GM18909 (cell line): ENCODE measurements around the gene ETFA.
"Not testable (repeated sequence)": the region's sequence is repeated elsewhere in the genome, so short reads cannot be mapped to it uniquely, and the experiment has no call there.

Source experiments
- ATAC-seq: cut with Tn5 transposase; IDR thresholded peaks from one replicate; pipeline ENCODE4 v1.9.1; 2021; ENCODE audit warnings: mild to moderate bottlenecking; ENCODE audit not compliant: unreplicated experiment, poor library complexity

The ETFA gene

GRCh38 chr15:76327191-76328105 is 16.2 kb upstream of the ETFA start:
- no peak for ATAC-seq

- no peak for ATAC-seq
These were observed 14.4 kb upstream of the ETFA start for GRCh38 chr15:76325704-76326103.

GRCh38 chr15:76324066-76324465 is 12.8 kb upstream of the ETFA start:
- ATAC-seq: no peak

DNA sequence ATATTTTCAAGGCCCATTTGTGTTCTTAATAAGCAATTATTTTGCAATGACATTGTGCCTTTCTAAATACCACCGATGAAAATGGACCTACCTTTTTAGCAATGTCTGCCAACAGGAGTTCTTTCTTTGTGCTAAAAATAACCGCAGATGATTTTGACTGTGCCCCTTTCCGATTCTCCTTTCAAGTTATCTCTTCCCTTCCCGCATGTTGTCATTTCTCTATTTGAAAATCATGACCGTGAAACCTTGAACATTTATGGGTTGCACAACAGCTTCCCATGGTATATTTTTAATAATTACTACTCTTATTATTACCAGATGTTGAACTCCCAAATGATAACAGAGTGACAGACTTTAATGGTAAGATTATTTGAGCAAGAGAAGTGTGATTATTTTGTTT is 10.3 kb upstream of the ETFA start:
- ATAC-seq: no peak

DNA sequence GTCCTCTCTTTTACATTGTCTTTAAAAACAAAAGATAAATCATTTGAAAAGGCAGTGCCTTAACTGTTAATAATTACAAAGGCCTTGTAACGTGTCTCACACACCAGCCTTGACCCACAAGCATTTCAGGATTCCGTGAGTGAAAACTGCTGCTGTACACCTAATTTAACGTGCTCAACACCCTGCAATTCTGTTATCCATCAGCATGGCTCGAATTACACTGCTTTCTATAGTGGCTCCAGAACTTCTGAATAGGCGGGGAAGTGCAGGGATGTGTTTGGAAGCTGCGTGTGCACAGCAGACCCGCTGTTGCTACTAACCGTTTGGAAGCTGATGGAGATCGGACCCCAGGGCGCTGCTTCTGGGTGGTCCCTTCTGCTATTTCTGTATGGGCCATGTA is 9.9 kb upstream of the ETFA start:
- no peak for ATAC-seq

DNA sequence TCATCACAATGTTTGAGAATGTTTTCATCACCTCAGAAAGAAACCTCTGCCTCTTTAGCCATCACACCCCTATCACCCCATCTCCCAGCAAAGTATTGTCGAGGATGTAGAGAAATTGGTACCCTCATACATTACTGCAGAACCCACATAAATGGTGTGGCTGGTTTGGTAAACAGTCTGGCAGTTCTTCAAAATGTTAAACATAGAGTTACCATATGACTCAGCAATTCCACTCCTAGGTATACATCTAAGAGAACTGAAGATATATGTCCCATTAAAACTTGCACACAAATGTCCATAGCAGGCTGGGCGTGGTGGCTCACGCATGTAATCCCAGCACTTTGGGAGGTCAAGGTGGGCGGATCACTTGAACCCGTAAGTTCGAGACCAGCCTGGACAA is 8.7 kb upstream of the ETFA start:
- ATAC-seq: no peak

GRCh38 chr15:76313731-76314130 is 2.5 kb upstream of the ETFA start:
- no peak for ATAC-seq

DNA sequence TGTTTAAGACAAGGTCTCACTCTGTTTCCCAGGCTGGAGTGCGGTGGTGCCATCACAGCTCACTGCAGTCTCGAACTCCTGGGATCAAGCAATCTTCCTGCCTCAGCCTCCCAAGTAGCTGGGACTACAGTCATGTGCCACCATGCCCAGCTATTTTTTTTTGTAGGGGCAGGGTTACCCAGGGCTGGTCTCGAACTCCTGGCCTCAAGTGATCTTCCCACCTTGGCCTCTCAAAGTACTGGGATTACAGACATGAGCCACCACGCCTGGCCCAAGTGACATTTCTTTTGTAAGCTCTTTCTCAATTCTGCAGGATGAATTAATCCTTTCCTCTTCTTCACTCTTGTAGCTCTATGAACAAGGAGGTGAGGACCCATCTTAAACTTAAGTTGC is 1.9 kb upstream of the ETFA start:
- not testable (repeated sequence) for ATAC-seq

DNA sequence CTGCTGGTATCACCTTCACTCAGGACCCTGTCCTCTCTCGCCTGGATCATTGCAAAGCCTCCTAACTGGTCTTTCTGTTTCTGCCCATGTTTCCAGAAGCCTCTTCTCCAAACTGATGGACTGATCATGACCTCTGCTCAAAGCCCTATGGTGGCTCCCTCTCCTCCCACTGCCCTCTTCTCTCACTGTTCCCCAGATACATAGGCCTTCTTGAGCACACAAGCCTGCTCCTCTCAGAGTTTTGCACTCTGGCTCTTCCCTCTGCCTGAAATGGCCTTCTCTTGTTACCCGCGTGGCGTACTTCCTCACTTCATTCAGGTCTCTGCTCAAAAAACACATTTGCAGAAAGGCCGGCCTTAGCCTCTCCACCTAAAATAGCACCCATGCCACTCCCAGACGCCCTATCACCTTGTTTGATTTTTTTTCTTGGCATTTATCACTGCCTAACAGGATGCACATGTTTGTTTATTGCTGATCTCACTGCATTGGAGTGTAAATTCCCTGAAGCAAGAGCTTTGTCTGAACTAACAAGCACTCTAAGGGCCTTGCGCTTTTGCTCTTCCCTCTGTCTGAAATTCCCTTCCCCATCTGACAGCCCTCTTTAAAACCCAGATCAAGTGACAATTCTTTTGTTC is 1.4 kb upstream of the ETFA start:
- no peak for ATAC-seq

DNA sequence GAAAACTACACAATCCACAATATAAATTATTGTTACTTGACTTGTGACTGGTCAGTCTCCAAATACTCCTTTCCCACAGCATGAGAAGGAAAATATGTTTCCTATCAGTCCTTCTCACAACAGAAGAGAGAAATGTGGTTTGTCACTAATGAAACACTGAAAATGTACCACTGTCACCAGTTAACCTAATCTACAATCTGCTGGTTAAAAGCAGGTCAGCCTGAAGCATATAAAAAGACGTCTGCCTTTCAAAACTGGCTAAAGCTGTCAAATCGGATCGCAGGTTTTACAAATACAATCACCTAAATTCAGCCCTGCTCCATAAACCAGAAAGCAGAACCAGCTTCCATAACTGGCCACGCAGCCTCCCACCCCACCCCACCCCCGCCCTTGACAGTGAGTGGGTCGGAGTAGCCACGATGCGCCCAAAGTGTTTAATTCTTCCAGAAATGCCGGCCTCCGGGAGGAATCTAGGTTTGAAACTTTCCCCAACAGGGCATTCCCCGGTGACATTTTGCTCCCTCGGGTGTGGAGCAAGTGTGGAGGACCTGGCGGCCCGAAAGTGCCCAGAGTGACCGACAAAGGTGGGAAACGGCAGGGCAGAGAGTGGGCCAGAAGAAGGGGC is 682 bp downstream of the ETFA start:
- no peak for ATAC-seq

GRCh38 chr15:76309601-76310330 is 1.5 kb downstream of the ETFA start:
- no peak for ATAC-seq

DNA sequence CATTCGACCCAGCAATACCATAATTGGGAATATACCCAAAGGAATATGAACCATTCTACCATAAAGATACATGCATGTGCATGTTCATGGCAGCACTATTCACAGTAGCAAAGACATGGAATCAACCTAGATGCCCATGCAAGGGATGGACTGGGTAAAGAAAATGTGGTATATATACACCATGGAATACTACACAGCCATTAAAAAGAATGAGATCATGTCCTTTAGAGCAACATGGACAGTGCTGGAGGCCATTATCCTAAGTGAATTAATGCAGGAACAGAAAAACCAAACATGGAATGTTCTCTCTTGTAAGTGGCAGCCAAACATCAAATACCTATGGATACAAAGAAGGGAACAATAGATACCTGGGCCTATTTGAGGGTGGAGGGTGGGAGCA is 7.4 kb downstream of the ETFA start:
- ATAC-seq: no peak

DNA sequence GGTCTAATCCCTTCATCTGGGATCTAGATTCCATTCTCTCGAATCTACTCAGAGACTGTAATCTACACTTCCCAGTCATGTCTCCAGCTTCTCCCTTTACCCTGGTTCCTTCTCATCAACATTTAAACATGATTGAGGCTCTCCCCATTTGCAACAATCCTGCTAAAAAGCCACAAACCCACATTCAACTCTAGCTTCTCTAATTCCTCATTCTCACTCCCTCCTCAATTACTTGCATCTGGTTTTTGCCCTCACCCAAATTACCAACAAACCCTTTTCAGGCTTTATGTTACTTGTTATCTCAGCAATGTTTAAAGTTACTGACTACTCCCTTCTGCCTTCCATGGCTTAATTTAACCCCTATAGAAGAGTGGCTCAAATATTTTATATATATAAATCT is 11.5 kb downstream of the ETFA start:
- no peak for ATAC-seq

GRCh38 chr15:76298986-76299385 is 12.3 kb downstream of the ETFA start:
- no peak for ATAC-seq

- ATAC-seq: not testable (repeated sequence)
These were observed 13.3 kb downstream of the ETFA start for GRCh38 chr15:76297951-76298350.

GRCh38 chr15:76296849-76297248 is 14.4 kb downstream of the ETFA start:
- ATAC-seq: no peak

DNA sequence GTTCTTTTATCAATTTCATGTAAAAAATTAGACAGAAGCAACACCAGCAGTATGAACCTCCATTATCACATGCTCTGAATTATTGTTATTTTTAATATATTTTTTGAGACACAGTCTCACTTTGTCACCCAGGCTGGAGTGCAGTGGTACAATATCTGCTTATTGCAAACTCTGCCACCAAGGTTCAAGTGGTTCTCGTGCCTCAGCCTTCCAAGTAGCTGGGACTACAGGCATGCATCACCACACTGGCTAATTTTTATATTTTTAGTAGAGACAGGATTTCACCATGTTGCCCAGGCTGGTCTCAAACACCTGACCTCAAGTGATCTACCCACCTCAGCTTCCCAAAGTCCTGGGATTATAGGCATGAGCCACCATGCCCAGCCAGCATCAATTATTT is 16.8 kb downstream of the ETFA start:
- ATAC-seq: not testable (repeated sequence)

- ATAC-seq: no peak
These were observed 17.9 kb downstream of the ETFA start for GRCh38 chr15:76293361-76293760.

GRCh38 chr15:76289582-76289981 is 21.7 kb downstream of the ETFA start:
- no peak for ATAC-seq

GRCh38 chr15:76286271-76286879 is 24.9 kb downstream of the ETFA start:
- ATAC-seq: peak; percentile 62
